ENCODE results near the gene FER1L5.

Gene FER1L5

GRCh38 chr2:96618596-96619283, 23.8 kb upstream of the FER1L5 start:
- DNase-seq, result peak in 1 of 3 donors; percentile 17
- Histone ChIP-seq H3K4me1 (ENCODE audit: control extremely low read depth in 1 of 4, control insufficient read depth in 4 of 4, insufficient read depth in 4 of 4, low read length in 3 of 4) (peaks cover 5 to 38% (median 25%) of the 10 kb centered on the region in 4 experiments), H3K36me3 (ENCODE audit: control insufficient read depth in 4 of 4, insufficient read depth in 4 of 4, low read length in 3 of 4) (peaks cover 0 to 30% (median 12%) of the 10 kb centered on the region in 4 experiments), H3K27ac (ENCODE audit: insufficient read depth in 1 of 2, low read depth in 1 of 2, low read length in 2 of 2, poor library complexity in 1 of 2, severe bottlenecking in 2 of 2) (peak overlapping the region; percentile 93 to 96), H3K27me3 (replicated peaks in 2 of 5; ENCODE audit: control insufficient read depth in 4 of 5, insufficient read depth in 5 of 5, low read length in 4 of 5) (no peaks in the 10 kb centered on the region), H3K9me3 (ENCODE audit: control extremely low read depth in 1 of 5, control insufficient read depth in 4 of 5, insufficient read depth in 2 of 5, low read depth in 1 of 5, low read length in 4 of 5) (no peaks in the 10 kb centered on the region), H3K4me3 (ENCODE audit: control insufficient read depth in 1 of 7, extremely low read depth in 1 of 7, insufficient read depth in 4 of 7, low read depth in 2 of 7, low read length in 6 of 7) (no peak overlapping the region)
- CTCF ChIA-PET, result interaction anchor here (1.3 to 2.5 kb wide), 4 partner anchors 12 to 16 kb away, joined by 5 to 7 read pairs (median 6); no protein-coding TSS in a partner anchor
- 91% methylated on average over 5 of the region's 8 CpGs for WGBS (ENCODE audit: insufficient coverage)
- POLR2A ChIA-PET, result no interaction called here

DNA sequence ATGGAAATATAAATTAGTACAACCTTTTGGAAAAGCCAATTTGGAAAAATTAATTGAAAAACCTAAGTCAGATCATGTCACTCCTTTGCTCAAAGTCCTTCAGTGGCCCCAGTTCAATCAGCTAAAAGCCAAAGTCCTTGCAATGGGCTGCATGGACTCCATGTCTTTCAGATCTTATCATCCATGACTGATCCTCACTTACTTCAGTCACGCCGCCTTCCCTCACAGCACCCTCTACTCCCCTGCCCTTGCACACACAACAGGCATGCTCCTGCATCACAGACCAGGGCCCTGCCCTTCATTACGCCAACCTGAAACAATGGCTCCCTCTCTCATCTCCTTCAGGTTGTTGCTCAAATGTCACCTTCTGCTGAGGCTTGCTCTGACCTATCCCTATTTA, 20.0 kb upstream of the FER1L5 start:
- H3K4me3 ChIP-seq (ENCODE audit: control insufficient read depth in 1 of 7, extremely low read depth in 1 of 7, insufficient read depth in 4 of 7, low read depth in 2 of 7, low read length in 6 of 7), result no peak overlapping the region
- no peaks in the 10 kb centered on the region for H3K27me3 ChIP-seq (replicated peaks in 2 of 5; ENCODE audit: control insufficient read depth in 4 of 5, insufficient read depth in 5 of 5, low read length in 4 of 5)
- no peaks in the 10 kb centered on the region for H3K9me3 ChIP-seq (ENCODE audit: control extremely low read depth in 1 of 5, control insufficient read depth in 4 of 5, insufficient read depth in 2 of 5, low read depth in 1 of 5, low read length in 4 of 5)
- ChIA-PET CTCF (interaction anchor here (0.9 kb wide), 1 partner anchor 12 kb away, joined by 3 read pairs; no protein-coding TSS in a partner anchor), POLR2A (no interaction called here)
- peaks cover 0 to 24% (median 8%) of the 10 kb centered on the region in 4 experiments for H3K4me1 ChIP-seq (ENCODE audit: control extremely low read depth in 1 of 4, control insufficient read depth in 4 of 4, insufficient read depth in 4 of 4, low read length in 3 of 4)
- no peak overlapping the region for H3K27ac ChIP-seq (ENCODE audit: insufficient read depth in 1 of 2, low read depth in 1 of 2, low read length in 2 of 2, poor library complexity in 1 of 2, severe bottlenecking in 2 of 2)
- WGBS (ENCODE audit: insufficient coverage), result 100% methylated on average over 3 of the region's 3 CpGs
- no peak for DNase-seq
- H3K36me3 ChIP-seq (ENCODE audit: control insufficient read depth in 4 of 4, insufficient read depth in 4 of 4, low read length in 3 of 4), result peaks cover 4 to 27% (median 17%) of the 10 kb centered on the region in 4 experiments

GRCh38 chr2:96623116-96623515, 19.4 kb upstream of the FER1L5 start:
- no peaks in the 10 kb centered on the region for H3K9me3 ChIP-seq (ENCODE audit: control extremely low read depth in 1 of 5, control insufficient read depth in 4 of 5, insufficient read depth in 2 of 5, low read depth in 1 of 5, low read length in 4 of 5)
- WGBS (ENCODE audit: insufficient coverage), result 83% methylated on average over 2 of the region's 3 CpGs
- no peak overlapping the region for H3K27ac ChIP-seq (ENCODE audit: insufficient read depth in 1 of 2, low read depth in 1 of 2, low read length in 2 of 2, poor library complexity in 1 of 2, severe bottlenecking in 2 of 2)
- H3K27me3 ChIP-seq (replicated peaks in 2 of 5; ENCODE audit: control insufficient read depth in 4 of 5, insufficient read depth in 5 of 5, low read length in 4 of 5), result no peaks in the 10 kb centered on the region
- ChIA-PET POLR2A (interaction anchor here (1.0 kb wide), 1 partner anchor 15 kb away, joined by 3 read pairs; the partner anchor contains the start of gene KANSL3), CTCF (interaction anchor here (1.0 to 1.5 kb wide), 2 partner anchors 11 to 12 kb away, joined by 3 to 4 read pairs; no protein-coding TSS in a partner anchor)
- DNase-seq, result peak in 2 of 3 donors; percentile 33 to 46
- no peak overlapping the region for H3K4me3 ChIP-seq (ENCODE audit: control insufficient read depth in 1 of 7, extremely low read depth in 1 of 7, insufficient read depth in 4 of 7, low read depth in 2 of 7, low read length in 6 of 7)
- peaks cover 10 to 33% (median 21%) of the 10 kb centered on the region in 4 experiments for H3K36me3 ChIP-seq (ENCODE audit: control insufficient read depth in 4 of 4, insufficient read depth in 4 of 4, low read length in 3 of 4)
- H3K4me1 ChIP-seq (ENCODE audit: control extremely low read depth in 1 of 4, control insufficient read depth in 4 of 4, insufficient read depth in 4 of 4, low read length in 3 of 4), result peaks cover 0 to 18% (median 2%) of the 10 kb centered on the region in 4 experiments

GRCh38 chr2:96625571-96626552, 16.7 kb upstream of the FER1L5 start:
- ChIA-PET POLR2A (interaction anchor here (0.6 kb wide), 1 partner anchor 9 kb away, joined by 5 read pairs; no protein-coding TSS in a partner anchor), CTCF (no interaction called here)
- peaks cover 17 to 39% (median 27%) of the 10 kb centered on the region in 4 experiments for H3K36me3 ChIP-seq (ENCODE audit: control insufficient read depth in 4 of 4, insufficient read depth in 4 of 4, low read length in 3 of 4)
- peak overlapping the region in 1 of 2 experiments; percentile 22 for H3K27ac ChIP-seq (ENCODE audit: insufficient read depth in 1 of 2, low read depth in 1 of 2, low read length in 2 of 2, poor library complexity in 1 of 2, severe bottlenecking in 2 of 2)
- H3K4me3 ChIP-seq (ENCODE audit: control insufficient read depth in 1 of 7, extremely low read depth in 1 of 7, insufficient read depth in 4 of 7, low read depth in 2 of 7, low read length in 6 of 7), result no peak overlapping the region
- H3K4me1 ChIP-seq (ENCODE audit: control extremely low read depth in 1 of 4, control insufficient read depth in 4 of 4, insufficient read depth in 4 of 4, low read length in 3 of 4), result peaks cover 0 to 12% (median 0%) of the 10 kb centered on the region in 4 experiments
- WGBS (ENCODE audit: insufficient coverage), result 100% methylated on average over 2 of the region's 5 CpGs
- no peak for DNase-seq
- H3K9me3 ChIP-seq (ENCODE audit: control extremely low read depth in 1 of 5, control insufficient read depth in 4 of 5, insufficient read depth in 2 of 5, low read depth in 1 of 5, low read length in 4 of 5), result no peaks in the 10 kb centered on the region
- H3K27me3 ChIP-seq (replicated peaks in 2 of 5; ENCODE audit: control insufficient read depth in 4 of 5, insufficient read depth in 5 of 5, low read length in 4 of 5), result no peaks in the 10 kb centered on the region

DNA sequence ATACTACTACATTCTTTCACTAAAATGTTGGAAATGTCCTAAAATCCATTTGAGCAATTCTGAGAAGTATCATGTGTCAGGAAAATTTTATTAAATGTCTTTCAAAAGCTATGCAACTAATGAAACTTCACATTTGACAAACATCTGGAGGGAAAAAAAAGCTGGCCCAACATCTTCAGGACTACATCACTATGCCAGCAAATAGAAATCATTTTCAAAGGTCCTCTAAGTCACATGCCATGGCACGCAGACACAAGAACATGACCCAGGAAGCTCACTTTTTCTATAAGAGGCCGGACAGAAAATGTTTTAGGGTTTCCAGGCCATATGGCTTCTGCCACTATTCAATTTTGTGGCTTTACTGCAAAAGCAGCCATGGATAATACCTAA, 16.0 kb upstream of the FER1L5 start:
- no peak for DNase-seq
- H3K27ac ChIP-seq (ENCODE audit: insufficient read depth in 1 of 2, low read depth in 1 of 2, low read length in 2 of 2, poor library complexity in 1 of 2, severe bottlenecking in 2 of 2), result no peak overlapping the region
- CTCF ChIA-PET, result no interaction called here

GRCh38 chr2:96631804-96632435, 10.6 kb upstream of the FER1L5 start:
- H3K4me3 ChIP-seq (ENCODE audit: control insufficient read depth in 1 of 7, extremely low read depth in 1 of 7, insufficient read depth in 4 of 7, low read depth in 2 of 7, low read length in 6 of 7), result no peak overlapping the region
- ChIA-PET CTCF (interaction anchor here (0.7 kb wide), 1 partner anchor 78 kb away, joined by 3 read pairs; no protein-coding TSS in a partner anchor), POLR2A (no interaction called here)
- H3K27me3 ChIP-seq (replicated peaks in 2 of 5; ENCODE audit: control insufficient read depth in 4 of 5, insufficient read depth in 5 of 5, low read length in 4 of 5), result no peaks in the 10 kb centered on the region
- H3K36me3 ChIP-seq (ENCODE audit: control insufficient read depth in 4 of 4, insufficient read depth in 4 of 4, low read length in 3 of 4), result peaks cover 15 to 67% (median 44%) of the 10 kb centered on the region in 4 experiments
- peaks cover 6 to 16% (median 8%) of the 10 kb centered on the region in 4 experiments for H3K4me1 ChIP-seq (ENCODE audit: control extremely low read depth in 1 of 4, control insufficient read depth in 4 of 4, insufficient read depth in 4 of 4, low read length in 3 of 4)
- no peak for DNase-seq
- WGBS (ENCODE audit: insufficient coverage), result 95% methylated on average over 4 of the region's 4 CpGs
- H3K9me3 ChIP-seq (ENCODE audit: control extremely low read depth in 1 of 5, control insufficient read depth in 4 of 5, insufficient read depth in 2 of 5, low read depth in 1 of 5, low read length in 4 of 5), result no peaks in the 10 kb centered on the region
- H3K27ac ChIP-seq (ENCODE audit: insufficient read depth in 1 of 2, low read depth in 1 of 2, low read length in 2 of 2, poor library complexity in 1 of 2, severe bottlenecking in 2 of 2), result no peak overlapping the region

More for the DNA sequence above, 16.0 kb upstream of the FER1L5 start:
- WGBS (ENCODE audit: insufficient coverage), result 86% methylated on average over 2 of the region's 2 CpGs
- H3K4me3 ChIP-seq (ENCODE audit: control insufficient read depth in 1 of 7, extremely low read depth in 1 of 7, insufficient read depth in 4 of 7, low read depth in 2 of 7, low read length in 6 of 7), result no peak overlapping the region
- no peaks in the 10 kb centered on the region for H3K9me3 ChIP-seq (ENCODE audit: control extremely low read depth in 1 of 5, control insufficient read depth in 4 of 5, insufficient read depth in 2 of 5, low read depth in 1 of 5, low read length in 4 of 5)
- no peaks in the 10 kb centered on the region for H3K27me3 ChIP-seq (replicated peaks in 2 of 5; ENCODE audit: control insufficient read depth in 4 of 5, insufficient read depth in 5 of 5, low read length in 4 of 5)
- H3K36me3 ChIP-seq (ENCODE audit: control insufficient read depth in 4 of 4, insufficient read depth in 4 of 4, low read length in 3 of 4), result peaks cover 22 to 46% (median 32%) of the 10 kb centered on the region in 4 experiments
- POLR2A ChIA-PET, result interaction anchor here (0.6 kb wide), 1 partner anchor 9 kb away, joined by 5 read pairs; no protein-coding TSS in a partner anchor
- H3K4me1 ChIP-seq (ENCODE audit: control extremely low read depth in 1 of 4, control insufficient read depth in 4 of 4, insufficient read depth in 4 of 4, low read length in 3 of 4), result peaks cover 0 to 12% (median 0%) of the 10 kb centered on the region in 4 experiments
